ENCODE results near the gene DNAJB13.

- TF ChIP-seq CTCF (conservative IDR thresholded peaks at IDR 0.05; ENCODE audit: low read depth, low read length) (no peak), ELK1 (IDR thresholded peaks at IDR 0.05; ENCODE audit: borderline replicate concordance, low read depth, low read length) (no peak), BHLHE40 (IDR thresholded peaks at IDR 0.05; ENCODE audit: low read depth, low read length) (no peak), CEBPB (IDR thresholded peaks at IDR 0.05; ENCODE audit: low read depth, low read length) (no peak), POLR2A (IDR thresholded peaks at IDR 0.05; ENCODE audit: low read depth, low read length) (no peak), SMC3 (IDR thresholded peaks at IDR 0.05; ENCODE audit: low read depth, low read length) (no peak), RAD21 (IDR thresholded peaks at IDR 0.05; ENCODE audit: low read length) (no peak), MAZ (IDR thresholded peaks at IDR 0.05; ENCODE audit: borderline replicate concordance, low read depth, low read length) (no peak), MXI1 (IDR thresholded peaks at IDR 0.05; ENCODE audit: borderline replicate concordance, low read depth, low read length) (no peak), CHD1 (IDR thresholded peaks at IDR 0.05; ENCODE audit: low read depth, low read length) (no peak), RCOR1 (IDR thresholded peaks at IDR 0.05; ENCODE audit: insufficient replicate concordance, low read length) (no peak), RFX5 (IDR thresholded peaks at IDR 0.05; ENCODE audit: low read depth, low read length) (no peak), NFE2L2 (IDR thresholded peaks at IDR 0.05; ENCODE audit: low read depth, low read length) (no peak)
Observed at GRCh38 chr11:74001822-74002286, 51.0 kb downstream of the DNAJB13 start.

All from IMR-90 (cell line).